Mucosa of rectum (tissue), 2 donors: ENCODE data around the gene MRPS22.

Source experiments
- H3K27ac ChIP-seq, 2 donors: one replicate each; pipeline ENCODE4 v1.7.0; 2013; ENCODE audit warnings: inconsistent platforms in 2 of 2, low read depth in 2 of 2, low read length in 2 of 2
- H3K27me3 ChIP-seq, 2 donors: one replicate each; pipeline ENCODE4 v1.7.0; 2013; ENCODE audit warnings: low read length in 2 of 2; ENCODE audit not compliant: control insufficient read depth in 2 of 2, insufficient read depth in 2 of 2
- H3K36me3 ChIP-seq, 2 donors: one replicate each; pipeline ENCODE4 v1.7.0; 2013; ENCODE audit warnings: low read length in 2 of 2; ENCODE audit not compliant: control insufficient read depth in 2 of 2, insufficient read depth in 2 of 2
- H3K4me1 ChIP-seq, 2 donors: one replicate each; pipeline ENCODE4 v1.7.0; 2013; ENCODE audit warnings: low read length in 2 of 2, mild to moderate bottlenecking in 1 of 2; ENCODE audit not compliant: control insufficient read depth in 2 of 2, insufficient read depth in 2 of 2
- H3K4me3 ChIP-seq, 2 donors: one replicate each; pipeline ENCODE4 v1.7.0; 2013; ENCODE audit warnings: low read length in 2 of 2
- H3K9ac ChIP-seq, 2 donors: one replicate each; pipeline ENCODE4 v1.7.0; 2013; ENCODE audit warnings: low read length in 2 of 2, low read depth in 1 of 2, mild to moderate bottlenecking in 1 of 2
- H3K9me3 ChIP-seq, 2 donors: one replicate each; pipeline ENCODE4 v1.7.0; 2013; ENCODE audit warnings: low read length in 2 of 2; ENCODE audit not compliant: control insufficient read depth in 2 of 2
- donor health status: healthy.
- donor health status: Normal muscosa, but diverticular disease.

Gene MRPS22

GRCh38 chr3:139311557-139311956 is 32.3 kb upstream of the MRPS22 start:
- no peak overlapping the region for H3K9ac ChIP-seq
- H3K27ac ChIP-seq = no peak overlapping the region
- H3K36me3 ChIP-seq = no peaks in the 10 kb centered on the region
- peaks cover 0 to 5% of the 10 kb centered on the region in 2 donors for H3K27me3 ChIP-seq
- H3K4me3 ChIP-seq = no peak overlapping the region
- H3K4me1 ChIP-seq = no peaks in the 10 kb centered on the region
- H3K9me3 ChIP-seq = no peaks in the 10 kb centered on the region

GRCh38 chr3:139312416-139312815 is 31.4 kb upstream of the MRPS22 start:
- Histone ChIP-seq H3K9me3 (no peaks in the 10 kb centered on the region), H3K4me3 (no peak overlapping the region), H3K27ac (no peak overlapping the region), H3K27me3 (peaks cover 0 to 5% of the 10 kb centered on the region in 2 donors), H3K4me1 (no peaks in the 10 kb centered on the region), H3K9ac (no peak overlapping the region), H3K36me3 (no peaks in the 10 kb centered on the region)

- no peak overlapping the region for H3K4me3 ChIP-seq
- H3K4me1 ChIP-seq = no peaks in the 10 kb centered on the region
- peaks cover 3 to 5% of the 10 kb centered on the region in 2 donors for H3K27me3 ChIP-seq
- no peaks in the 10 kb centered on the region for H3K9me3 ChIP-seq
- no peaks in the 10 kb centered on the region for H3K36me3 ChIP-seq
- H3K9ac ChIP-seq = no peak overlapping the region
- no peak overlapping the region for H3K27ac ChIP-seq
Observed at GRCh38 chr3:139312959-139313358, 30.9 kb upstream of the MRPS22 start.

- Histone ChIP-seq H3K4me1 (no peaks in the 10 kb centered on the region), H3K36me3 (no peaks in the 10 kb centered on the region), H3K9me3 (no peaks in the 10 kb centered on the region), H3K27me3 (peaks cover 4 to 8% of the 10 kb centered on the region in 2 donors), H3K4me3 (no peak overlapping the region), H3K9ac (no peak overlapping the region), H3K27ac (no peak overlapping the region)
Observed at GRCh38 chr3:139313921-139314320, 29.9 kb upstream of the MRPS22 start.

GRCh38 chr3:139317215-139317614 is 26.6 kb upstream of the MRPS22 start:
- H3K27ac ChIP-seq = no peak overlapping the region
- peaks cover 4 to 8% of the 10 kb centered on the region in 2 donors for H3K27me3 ChIP-seq
- no peak overlapping the region for H3K9ac ChIP-seq
- no peak overlapping the region for H3K4me3 ChIP-seq
- no peaks in the 10 kb centered on the region for H3K36me3 ChIP-seq
- no peaks in the 10 kb centered on the region for H3K4me1 ChIP-seq
- no peaks in the 10 kb centered on the region for H3K9me3 ChIP-seq

GRCh38 chr3:139317660-139318430 is 26.0 kb upstream of the MRPS22 start:
- Histone ChIP-seq H3K27me3 (peaks cover 4 to 8% of the 10 kb centered on the region in 2 donors), H3K36me3 (no peaks in the 10 kb centered on the region), H3K4me1 (no peaks in the 10 kb centered on the region), H3K9me3 (no peaks in the 10 kb centered on the region), H3K4me3 (no peak overlapping the region), H3K27ac (no peak overlapping the region), H3K9ac (no peak overlapping the region)

GRCh38 chr3:139318431-139318816 is 25.4 kb upstream of the MRPS22 start:
- Histone ChIP-seq H3K9me3 (no peaks in the 10 kb centered on the region), H3K4me1 (no peaks in the 10 kb centered on the region), H3K9ac (no peak overlapping the region), H3K36me3 (no peaks in the 10 kb centered on the region), H3K27me3 (peaks cover 4 to 8% of the 10 kb centered on the region in 2 donors), H3K4me3 (no peak overlapping the region), H3K27ac (no peak overlapping the region)

GRCh38 chr3:139318826-139319225 is 25.0 kb upstream of the MRPS22 start:
- no peaks in the 10 kb centered on the region for H3K36me3 ChIP-seq
- no peaks in the 10 kb centered on the region for H3K4me1 ChIP-seq
- no peaks in the 10 kb centered on the region for H3K9me3 ChIP-seq
- no peak overlapping the region for H3K4me3 ChIP-seq
- no peak overlapping the region for H3K27ac ChIP-seq
- H3K9ac ChIP-seq = no peak overlapping the region
- H3K27me3 ChIP-seq = peaks cover 4 to 8% of the 10 kb centered on the region in 2 donors

GRCh38 chr3:139319428-139320402 is 24.1 kb upstream of the MRPS22 start:
- H3K9ac ChIP-seq = no peak overlapping the region
- no peak overlapping the region for H3K4me3 ChIP-seq
- peaks cover 4 to 5% of the 10 kb centered on the region in 2 donors for H3K27me3 ChIP-seq
- H3K27ac ChIP-seq = no peak overlapping the region
- no peaks in the 10 kb centered on the region for H3K4me1 ChIP-seq
- H3K36me3 ChIP-seq = no peaks in the 10 kb centered on the region
- no peaks in the 10 kb centered on the region for H3K9me3 ChIP-seq
